Coronary artery (tissue), 2 donors: Measurements from ENCODE around the gene SAMD10.
"Not testable (repeated sequence)": the region's sequence is repeated elsewhere in the genome, so short reads cannot be mapped to it uniquely, and the experiment has no call there.

Source experiments
- DNase-seq: peaks from one replicate; pipeline ENCODE4 v3.0.0-alpha.2; 2017; ENCODE audit warnings: low spot score
- H3K27ac ChIP-seq, 2 donors: fragments of 200-600 bp; sonication (generic); one replicate each; pipeline ENCODE4 v1.5.1; 2016 to 2019
- H3K4me3 ChIP-seq: fragments of 200-600 bp; sonication (generic); 2 replicates; pipeline ENCODE4 v1.5.1; 2016; ENCODE audit warnings: mild to moderate bottlenecking, moderate library complexity
- TF ChIP-seq, protein P1 (sequence below): fragments of 200-600 bp; sonication (generic); IDR thresholded peaks from one replicate; pipeline ENCODE4 v1.5.1; 2019; ENCODE audit warnings: antibody characterized with exemption

SAMD10 gene

GRCh38 chr20:63977739-63978276, 1.6 kb downstream of the SAMD10 start:
- TF ChIP-seq, protein P1, sequence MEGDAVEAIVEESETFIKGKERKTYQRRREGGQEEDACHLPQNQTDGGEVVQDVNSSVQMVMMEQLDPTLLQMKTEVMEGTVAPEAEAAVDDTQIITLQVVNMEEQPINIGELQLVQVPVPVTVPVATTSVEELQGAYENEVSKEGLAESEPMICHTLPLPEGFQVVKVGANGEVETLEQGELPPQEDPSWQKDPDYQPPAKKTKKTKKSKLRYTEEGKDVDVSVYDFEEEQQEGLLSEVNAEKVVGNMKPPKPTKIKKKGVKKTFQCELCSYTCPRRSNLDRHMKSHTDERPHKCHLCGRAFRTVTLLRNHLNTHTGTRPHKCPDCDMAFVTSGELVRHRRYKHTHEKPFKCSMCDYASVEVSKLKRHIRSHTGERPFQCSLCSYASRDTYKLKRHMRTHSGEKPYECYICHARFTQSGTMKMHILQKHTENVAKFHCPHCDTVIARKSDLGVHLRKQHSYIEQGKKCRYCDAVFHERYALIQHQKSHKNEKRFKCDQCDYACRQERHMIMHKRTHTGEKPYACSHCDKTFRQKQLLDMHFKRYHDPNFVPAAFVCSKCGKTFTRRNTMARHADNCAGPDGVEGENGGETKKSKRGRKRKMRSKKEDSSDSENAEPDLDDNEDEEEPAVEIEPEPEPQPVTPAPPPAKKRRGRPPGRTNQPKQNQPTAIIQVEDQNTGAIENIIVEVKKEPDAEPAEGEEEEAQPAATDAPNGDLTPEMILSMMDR = no peak
- H3K4me3 ChIP-seq = no peak overlapping the region
- H3K27ac ChIP-seq = no peak overlapping the region

DNA sequence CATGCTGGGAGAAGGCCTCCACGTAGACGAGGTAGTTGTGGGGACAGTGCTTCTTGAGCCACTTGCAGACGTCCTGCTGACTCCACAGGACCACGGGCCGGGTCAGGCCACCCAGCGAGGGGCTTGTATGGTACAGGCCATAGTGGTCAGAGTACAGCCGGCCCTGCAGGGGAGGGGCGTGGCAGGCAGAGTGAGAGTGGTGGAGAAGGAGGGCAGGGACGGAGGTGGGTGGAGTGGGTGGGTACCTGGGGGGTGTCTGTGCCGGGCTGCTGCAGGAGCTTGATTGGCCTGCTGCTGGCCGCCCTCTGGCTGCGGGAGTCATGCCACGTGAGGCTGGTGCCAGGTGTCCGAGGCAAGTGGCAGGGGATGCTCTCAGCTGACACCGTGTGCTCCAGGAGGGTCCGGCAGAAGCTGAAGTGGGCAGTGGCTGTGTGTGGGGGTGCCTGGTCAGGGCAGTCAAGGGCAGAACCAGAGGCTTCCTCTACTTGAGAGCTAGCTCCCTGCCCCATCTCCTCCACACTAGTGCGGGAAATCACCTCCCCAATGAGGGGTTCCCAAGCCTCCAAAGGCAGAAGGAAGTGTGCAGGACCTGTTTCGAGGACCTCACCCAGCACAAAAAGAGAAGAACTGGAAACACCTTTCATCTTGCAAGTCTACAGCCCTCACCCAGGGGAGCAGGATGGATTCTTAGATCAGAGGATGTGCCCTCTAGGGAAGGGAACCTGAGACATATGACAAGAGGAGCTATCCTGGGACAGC, 2.3 kb downstream of the SAMD10 start:
- no peak overlapping the region for H3K27ac ChIP-seq
- TF ChIP-seq, protein P1 = no peak
- no peak for DNase-seq
- no peak overlapping the region for H3K4me3 ChIP-seq

More at GRCh38 chr20:63977739-63978276, 1.6 kb downstream of the SAMD10 start:
- DNase-seq = no peak

- not testable (repeated sequence) for H3K4me3 ChIP-seq, H3K27ac ChIP-seq, DNase-seq
These were observed 2.9 kb downstream of the SAMD10 start for GRCh38 chr20:63976511-63976910.

- TF ChIP-seq, protein P1 = no peak
- no peak overlapping the region for H3K4me3 ChIP-seq
- DNase-seq = no peak
- H3K27ac ChIP-seq = no peak overlapping the region
These were observed 4.8 kb downstream of the SAMD10 start for GRCh38 chr20:63974402-63975200.

DNA sequence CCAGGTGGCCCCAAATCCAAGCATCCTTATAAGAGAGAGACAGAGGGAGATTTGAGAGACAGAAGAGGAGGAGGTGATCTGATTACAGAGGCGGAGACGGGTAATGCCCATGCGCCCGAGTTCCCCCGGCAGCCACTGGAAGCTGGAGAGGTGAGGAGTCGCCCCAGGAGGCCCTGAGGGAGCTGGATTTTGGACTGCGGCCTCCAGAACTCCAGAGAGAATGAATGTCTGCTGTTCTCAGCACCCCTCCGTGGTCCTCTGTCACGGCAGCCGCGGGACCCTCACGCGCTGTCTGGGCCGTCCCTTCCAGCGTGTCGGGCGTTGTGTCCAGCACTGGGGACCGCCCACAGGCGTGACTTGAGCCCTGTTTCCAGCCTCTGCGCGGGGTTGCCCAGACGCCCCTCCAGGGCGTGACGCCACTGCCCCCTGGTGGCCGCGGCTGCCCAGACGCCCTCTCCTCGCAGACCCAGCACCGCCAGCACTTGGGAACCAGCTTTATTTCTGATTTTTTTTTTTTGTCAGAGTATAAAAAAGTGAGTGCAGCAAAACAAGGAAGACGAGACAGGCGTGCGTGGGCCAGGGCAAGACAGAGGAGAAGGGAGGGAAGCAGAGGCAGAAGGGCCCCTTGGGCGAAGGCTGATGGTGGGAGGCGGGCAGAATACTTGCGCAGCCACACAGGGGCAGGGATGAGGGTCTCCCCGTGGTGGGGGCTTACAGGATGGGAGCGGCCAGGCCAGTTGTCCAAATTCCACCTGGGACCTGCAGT, 5.6 kb downstream of the SAMD10 start:
- Histone ChIP-seq H3K27ac (peak overlapping the region in 1 of 2 donors; percentile 50), H3K4me3 (peak overlapping the region; percentile 65)
- peak; percentile 90 for DNase-seq
- TF ChIP-seq, protein P1 = peak; percentile 98

- DNase-seq = no peak
- TF ChIP-seq, protein P1 = no peak
- Histone ChIP-seq H3K27ac (peak overlapping the region in 1 of 2 donors; percentile 50), H3K4me3 (no peak overlapping the region)
These were observed 6.3 kb downstream of the SAMD10 start for GRCh38 chr20:63973160-63973479.
